NOMO-1 treated with dmso at 0.1 percent for 144 hours (cell line): ENCODE results near the gene LRMDA.
A peak's percentile ranks its signal among the peaks of the same experiment; 100 is the strongest.

ENCODE experiments used
- DNase-seq: peaks from one replicate; lab custom pipeline; 2025; ENCODE audit not compliant: unreplicated experiment; lab: John Stamatoyannopoulos, UW

The LRMDA gene

DNA sequence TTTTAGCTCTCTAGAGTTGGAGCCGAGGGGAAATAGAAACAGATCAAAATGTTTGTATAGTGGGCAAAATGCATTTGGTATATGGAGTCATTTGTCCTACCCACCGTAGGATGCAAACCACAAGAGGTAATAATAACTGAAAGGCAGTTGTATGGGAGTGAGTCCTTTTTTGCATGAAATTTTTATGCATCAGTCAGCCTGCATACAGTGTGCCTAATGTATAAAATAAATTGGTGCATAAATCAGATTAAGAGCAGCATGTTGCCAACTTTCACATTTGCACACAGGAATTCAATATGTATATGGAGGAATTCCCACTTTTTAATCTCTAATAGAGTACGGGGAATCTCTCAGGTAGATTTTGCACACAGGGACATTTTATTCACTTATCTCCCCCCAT, 262.8 kb downstream of the LRMDA start:
- no peak for DNase-seq

DNA sequence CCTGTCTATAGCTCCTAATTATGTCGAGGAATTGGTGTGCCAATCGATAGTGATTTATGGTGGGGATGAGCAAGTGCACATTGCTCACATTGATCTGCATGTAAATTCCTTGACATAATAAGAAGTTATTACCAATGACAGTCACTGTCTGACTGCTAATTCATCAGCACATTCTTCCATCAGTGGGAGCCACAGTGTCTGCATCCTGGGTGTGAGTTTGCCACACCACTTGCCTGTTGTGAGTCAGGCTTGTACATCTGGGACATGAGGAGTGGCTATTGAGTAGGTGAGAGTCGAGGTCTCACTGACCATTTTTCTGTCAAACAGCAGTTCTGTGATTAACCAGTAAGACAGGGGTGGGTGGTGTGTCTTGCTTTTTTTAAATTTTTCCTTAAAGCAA, 263.4 kb downstream of the LRMDA start:
- DNase-seq = no peak

DNA sequence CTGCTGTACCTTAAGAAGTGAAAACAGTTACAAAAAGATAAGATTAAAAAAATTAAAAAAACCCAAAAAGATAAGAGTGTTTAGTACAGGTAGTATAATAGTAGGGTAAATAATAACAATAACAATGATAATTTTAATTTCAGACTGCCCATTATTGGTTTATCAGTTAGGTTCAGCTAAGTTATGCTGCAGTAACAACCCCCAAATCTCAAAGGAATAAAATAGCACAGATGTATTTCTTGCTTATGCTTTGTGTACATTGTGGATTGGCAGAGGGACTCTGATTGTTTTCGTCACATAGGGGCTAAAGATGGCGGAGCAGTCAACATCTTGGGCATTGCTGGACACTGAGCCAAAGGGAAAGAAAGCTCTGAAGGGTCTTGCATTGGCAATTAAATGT, 264.6 kb downstream of the LRMDA start:
- no peak for DNase-seq

DNA sequence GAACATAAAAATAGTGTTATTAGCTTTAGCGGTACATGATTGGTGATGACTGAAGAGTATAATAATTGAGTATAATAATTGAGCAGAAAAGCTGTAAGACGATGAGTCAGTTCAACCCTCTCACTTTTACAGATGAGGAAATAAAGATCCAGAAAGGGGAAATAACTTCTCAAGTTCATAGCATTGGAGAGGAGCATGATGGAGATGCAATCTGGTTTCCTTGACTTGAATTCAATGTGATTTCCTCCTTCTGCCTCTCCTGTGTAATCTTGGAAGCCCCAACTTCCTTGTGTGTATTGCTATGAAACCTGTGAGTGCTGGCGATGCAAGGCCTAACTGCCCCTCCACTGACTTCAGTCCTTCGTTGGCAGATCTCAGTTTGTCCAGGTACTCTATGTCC, 265.1 kb downstream of the LRMDA start:
- DNase-seq = peak; percentile 43

- no peak for DNase-seq
Measured at GRCh38 chr10:75703191-75703854, 271.9 kb downstream of the LRMDA start.

- DNase-seq = no peak
Measured at GRCh38 chr10:75705426-75705825, 274.0 kb downstream of the LRMDA start.

- no peak for DNase-seq
Measured at GRCh38 chr10:75707080-75707840, 275.8 kb downstream of the LRMDA start.

DNA sequence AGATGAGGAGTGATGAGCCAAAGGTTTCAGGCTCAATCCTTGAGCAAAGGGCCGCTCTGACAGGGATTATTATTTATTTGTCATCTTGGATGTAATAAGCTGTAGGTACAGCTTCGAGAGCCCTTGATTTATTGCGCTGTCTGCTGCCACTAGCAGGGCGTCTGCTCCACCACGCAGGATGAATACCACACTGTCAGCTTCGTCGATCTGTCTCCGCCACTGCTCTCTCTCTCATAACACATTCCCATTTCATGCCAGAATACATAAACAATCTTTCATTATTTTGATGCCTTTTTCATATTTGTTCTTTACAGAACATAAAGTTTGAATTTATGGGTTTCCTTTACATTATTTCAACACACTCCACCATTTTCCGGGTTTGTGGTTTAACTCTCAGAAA, 276.6 kb downstream of the LRMDA start:
- DNase-seq = no peak

DNA sequence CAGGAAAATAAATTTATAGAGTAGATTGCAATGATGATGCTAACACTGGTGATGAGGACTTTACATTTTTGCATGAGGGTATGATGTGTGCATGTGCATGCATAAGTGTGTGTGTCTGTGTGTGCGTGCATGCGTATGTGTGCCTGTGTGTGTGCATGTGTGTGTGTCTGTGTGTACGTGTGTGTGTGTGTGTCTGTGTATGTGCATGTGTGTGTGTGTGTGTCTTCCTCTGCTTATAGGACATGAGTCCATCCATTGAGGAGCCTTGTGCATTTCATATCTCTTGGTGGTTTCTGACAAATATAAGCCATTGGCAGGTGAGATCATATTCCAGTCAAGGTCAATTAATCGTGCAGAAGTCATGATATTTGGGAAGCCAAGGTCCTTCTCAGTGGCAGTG, 277.8 kb downstream of the LRMDA start:
- DNase-seq = no peak

GRCh38 chr10:75709811-75710210, 278.4 kb downstream of the LRMDA start:
- DNase-seq = no peak

GRCh38 chr10:75712242-75712880, 280.9 kb downstream of the LRMDA start:
- no peak for DNase-seq

GRCh38 chr10:75716506-75716905, 285.1 kb downstream of the LRMDA start:
- DNase-seq = no peak

- no peak for DNase-seq
Measured at GRCh38 chr10:75717126-75717916, 285.9 kb downstream of the LRMDA start.

DNA sequence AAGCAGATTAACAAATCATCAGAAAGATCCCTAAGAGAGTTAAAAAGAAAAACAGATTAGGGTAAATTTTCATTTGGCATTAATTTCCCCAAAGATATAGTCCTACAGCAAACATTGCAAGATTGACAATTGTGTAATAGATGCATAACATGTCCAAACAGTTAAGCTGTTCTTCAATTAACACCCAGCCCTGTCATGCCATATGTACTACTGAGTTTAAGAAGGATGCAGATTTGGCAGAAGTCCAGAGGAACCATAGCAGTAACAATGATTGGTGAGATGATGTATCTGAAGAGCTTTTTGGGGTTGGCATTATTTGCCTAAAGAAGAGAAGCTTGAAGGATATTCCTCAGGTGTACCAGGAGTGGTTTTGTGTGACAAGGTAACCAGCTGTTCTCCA, 287.6 kb downstream of the LRMDA start:
- DNase-seq = no peak

- no peak for DNase-seq
Measured at GRCh38 chr10:75720157-75720556, 288.7 kb downstream of the LRMDA start.

DNA sequence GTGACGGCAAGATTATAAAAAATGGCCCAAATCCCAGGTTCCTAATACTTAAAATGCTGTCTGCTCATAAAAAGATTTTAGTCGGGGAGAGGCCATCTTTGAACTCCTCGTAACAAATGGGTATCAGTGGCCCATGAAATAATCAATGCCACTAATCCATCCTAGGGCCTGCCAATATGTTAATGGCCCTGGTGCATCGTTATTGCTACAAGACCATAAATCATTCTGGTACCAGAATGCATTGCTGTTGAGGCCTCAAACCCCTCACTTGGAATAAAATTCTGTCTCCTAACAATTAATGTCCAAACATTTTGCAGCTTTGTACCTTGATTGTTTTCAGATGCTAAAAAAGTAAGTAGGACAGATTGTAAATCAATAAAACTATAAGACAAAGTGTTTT, 290.6 kb downstream of the LRMDA start:
- DNase-seq = no peak

- DNase-seq = no peak
Measured at GRCh38 chr10:75722609-75723008, 291.2 kb downstream of the LRMDA start.

- DNase-seq = no peak
Measured at GRCh38 chr10:75723319-75723980, 292.0 kb downstream of the LRMDA start.

- no peak for DNase-seq
Measured at GRCh38 chr10:75724047-75724446, 292.6 kb downstream of the LRMDA start.

DNA sequence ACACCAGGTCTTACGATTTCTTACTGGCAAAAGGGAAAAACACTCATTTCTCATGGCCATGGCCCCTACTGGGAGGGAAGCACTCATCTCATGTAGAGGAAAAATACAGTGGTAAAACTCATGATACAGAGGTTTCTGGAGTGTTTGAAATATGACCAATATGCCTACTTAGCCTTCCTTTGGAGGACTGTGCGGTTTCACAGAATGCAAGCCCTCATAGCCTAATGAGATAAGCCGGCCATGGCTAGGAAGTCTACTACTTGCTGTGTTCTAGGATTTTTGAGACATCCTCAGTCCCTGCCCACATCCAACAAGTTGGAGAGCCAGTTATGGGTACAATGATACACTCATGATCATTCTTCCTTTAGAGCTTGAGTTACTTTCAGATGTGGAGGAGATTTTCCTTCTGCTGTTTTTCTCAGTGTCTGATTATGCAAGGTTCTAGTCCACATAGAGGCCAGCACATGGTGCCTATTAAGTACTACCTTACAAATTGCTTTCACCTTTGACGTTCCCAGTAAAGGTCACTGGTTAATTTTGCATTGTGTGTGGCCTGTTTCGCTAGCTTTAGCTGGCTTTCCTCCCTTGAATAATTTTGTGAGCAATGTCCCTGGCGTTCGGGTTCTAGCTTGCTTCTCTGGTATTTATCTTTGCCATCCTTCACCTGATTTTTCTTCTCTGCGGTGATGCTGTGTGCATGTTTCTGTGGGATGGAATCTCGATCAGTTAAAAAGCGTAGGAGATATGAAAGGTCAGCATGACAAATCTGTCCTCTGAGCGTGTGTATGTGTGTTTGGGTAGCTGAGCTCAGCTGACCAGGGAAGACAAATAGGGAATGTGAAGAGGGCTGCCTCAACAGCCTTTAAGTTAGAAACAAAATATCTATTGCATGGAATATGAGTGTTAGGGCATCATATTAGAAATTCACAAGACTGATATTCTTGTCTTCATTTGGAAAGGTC, 295.4 kb downstream of the LRMDA start:
- no peak for DNase-seq
